ENCODE measurements around the gene MVB12B. TPM values are rescaled to one million over a fixed set of nuclear protein-coding genes. Genes with fewer than 3 reads are reported as not detected.

Gene MVB12B
- total and polyA plus RNA-seq, 2 donors from 2014 or later: 4.5 to 12.3 TPM

DNA sequence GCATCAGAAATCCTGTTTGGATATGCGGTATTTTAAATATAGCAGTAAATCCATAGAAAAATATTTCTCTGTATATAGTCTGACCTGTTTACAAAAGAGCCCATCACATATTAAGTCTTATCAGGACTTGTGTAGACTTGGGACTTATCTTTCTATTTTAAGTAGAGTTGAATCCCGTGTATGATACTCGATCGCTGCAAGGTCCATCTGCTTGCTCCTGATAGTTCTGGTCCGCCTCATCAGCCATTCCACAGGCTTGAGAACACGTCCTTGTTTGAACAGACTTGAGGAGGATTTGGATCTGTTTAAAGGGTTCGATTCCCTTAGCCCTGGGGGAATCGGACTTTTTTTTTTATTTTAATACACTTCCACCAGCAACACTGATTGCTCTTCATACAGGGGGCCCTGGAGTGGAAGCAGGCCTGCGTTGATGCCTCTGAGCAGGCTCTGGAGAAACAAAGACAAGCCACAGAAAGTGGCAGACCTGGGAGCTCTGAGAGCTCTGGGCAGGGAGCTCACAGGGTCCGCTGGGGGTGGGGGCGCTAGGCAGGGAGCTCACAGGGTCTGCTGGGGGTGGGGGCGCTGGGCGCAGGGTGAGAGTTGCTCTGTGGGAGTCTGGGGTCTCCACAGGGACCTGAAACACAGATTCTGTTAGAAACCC, 112.2 kb downstream of the MVB12B start:
- Histone ChIP-seq H3K36me3 (ENCODE audit: control insufficient read depth in 2 of 3, insufficient read depth in 3 of 3, low read length in 3 of 3) (no peaks in the 10 kb centered on the region), H3K9ac (ENCODE audit: low read length in 3 of 3) (no peak overlapping the region), H3K4me3 (ENCODE audit: low read length in 3 of 3) (no peak overlapping the region), H3K27me3 (ENCODE audit: control insufficient read depth, insufficient read depth, low read length) (no peaks in the 10 kb centered on the region), H3K4me1 (ENCODE audit: control insufficient read depth in 2 of 3, insufficient read depth in 2 of 3, low read depth in 1 of 3, low read length in 3 of 3) (no peaks in the 10 kb centered on the region), H3K9me3 (ENCODE audit: control insufficient read depth in 2 of 3, insufficient read depth in 1 of 3, low read length in 3 of 3) (no peaks in the 10 kb centered on the region), H3K27ac (ENCODE audit: low read depth in 2 of 2, low read length in 2 of 2) (no peak overlapping the region)
- DNase-seq: peak in 1 of 5 donors; percentile 31
- TF ChIP-seq, protein P1, sequence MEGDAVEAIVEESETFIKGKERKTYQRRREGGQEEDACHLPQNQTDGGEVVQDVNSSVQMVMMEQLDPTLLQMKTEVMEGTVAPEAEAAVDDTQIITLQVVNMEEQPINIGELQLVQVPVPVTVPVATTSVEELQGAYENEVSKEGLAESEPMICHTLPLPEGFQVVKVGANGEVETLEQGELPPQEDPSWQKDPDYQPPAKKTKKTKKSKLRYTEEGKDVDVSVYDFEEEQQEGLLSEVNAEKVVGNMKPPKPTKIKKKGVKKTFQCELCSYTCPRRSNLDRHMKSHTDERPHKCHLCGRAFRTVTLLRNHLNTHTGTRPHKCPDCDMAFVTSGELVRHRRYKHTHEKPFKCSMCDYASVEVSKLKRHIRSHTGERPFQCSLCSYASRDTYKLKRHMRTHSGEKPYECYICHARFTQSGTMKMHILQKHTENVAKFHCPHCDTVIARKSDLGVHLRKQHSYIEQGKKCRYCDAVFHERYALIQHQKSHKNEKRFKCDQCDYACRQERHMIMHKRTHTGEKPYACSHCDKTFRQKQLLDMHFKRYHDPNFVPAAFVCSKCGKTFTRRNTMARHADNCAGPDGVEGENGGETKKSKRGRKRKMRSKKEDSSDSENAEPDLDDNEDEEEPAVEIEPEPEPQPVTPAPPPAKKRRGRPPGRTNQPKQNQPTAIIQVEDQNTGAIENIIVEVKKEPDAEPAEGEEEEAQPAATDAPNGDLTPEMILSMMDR (IDR thresholded peaks at IDR 0.05; ENCODE audit: borderline replicate concordance, extremely low read depth, insufficient read depth): no peak
- FAIRE-seq: no peak
- intact Hi-C loops (cut with DNase I): no loop called here

DNA sequence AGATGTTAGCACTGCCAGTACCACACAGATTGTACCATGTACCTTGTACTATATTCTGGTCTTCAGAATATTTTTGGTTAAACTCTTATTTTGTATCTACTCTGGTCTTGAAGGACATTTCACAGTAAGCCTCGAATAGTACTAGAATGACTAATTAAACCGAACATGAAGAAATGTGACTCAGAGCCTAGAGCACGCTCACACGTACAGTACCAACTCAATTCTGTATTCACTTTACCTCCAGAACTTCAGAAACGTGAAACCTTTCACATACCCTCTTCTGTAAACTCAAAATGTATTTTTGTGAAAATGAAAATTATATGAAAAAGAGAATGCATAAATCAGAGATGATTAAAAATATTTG, 112.8 kb downstream of the MVB12B start:
- FAIRE-seq (no peak), DNase-seq (no peak)
- Histone ChIP-seq H3K9me3 (ENCODE audit: control insufficient read depth in 2 of 3, insufficient read depth in 1 of 3, low read length in 3 of 3) (no peaks in the 10 kb centered on the region), H3K36me3 (ENCODE audit: control insufficient read depth in 2 of 3, insufficient read depth in 3 of 3, low read length in 3 of 3) (no peaks in the 10 kb centered on the region), H3K4me1 (ENCODE audit: control insufficient read depth in 2 of 3, insufficient read depth in 2 of 3, low read depth in 1 of 3, low read length in 3 of 3) (no peaks in the 10 kb centered on the region), H3K4me3 (ENCODE audit: low read length in 3 of 3) (no peak overlapping the region), H3K9ac (ENCODE audit: low read length in 3 of 3) (no peak overlapping the region), H3K27me3 (ENCODE audit: control insufficient read depth, insufficient read depth, low read length) (no peaks in the 10 kb centered on the region), H3K27ac (ENCODE audit: low read depth in 2 of 2, low read length in 2 of 2) (no peak overlapping the region)
- intact Hi-C loops (cut with DNase I): no loop called here
- TF ChIP-seq, protein P1 (IDR thresholded peaks at IDR 0.05; ENCODE audit: borderline replicate concordance, extremely low read depth, insufficient read depth): no peak

DNA sequence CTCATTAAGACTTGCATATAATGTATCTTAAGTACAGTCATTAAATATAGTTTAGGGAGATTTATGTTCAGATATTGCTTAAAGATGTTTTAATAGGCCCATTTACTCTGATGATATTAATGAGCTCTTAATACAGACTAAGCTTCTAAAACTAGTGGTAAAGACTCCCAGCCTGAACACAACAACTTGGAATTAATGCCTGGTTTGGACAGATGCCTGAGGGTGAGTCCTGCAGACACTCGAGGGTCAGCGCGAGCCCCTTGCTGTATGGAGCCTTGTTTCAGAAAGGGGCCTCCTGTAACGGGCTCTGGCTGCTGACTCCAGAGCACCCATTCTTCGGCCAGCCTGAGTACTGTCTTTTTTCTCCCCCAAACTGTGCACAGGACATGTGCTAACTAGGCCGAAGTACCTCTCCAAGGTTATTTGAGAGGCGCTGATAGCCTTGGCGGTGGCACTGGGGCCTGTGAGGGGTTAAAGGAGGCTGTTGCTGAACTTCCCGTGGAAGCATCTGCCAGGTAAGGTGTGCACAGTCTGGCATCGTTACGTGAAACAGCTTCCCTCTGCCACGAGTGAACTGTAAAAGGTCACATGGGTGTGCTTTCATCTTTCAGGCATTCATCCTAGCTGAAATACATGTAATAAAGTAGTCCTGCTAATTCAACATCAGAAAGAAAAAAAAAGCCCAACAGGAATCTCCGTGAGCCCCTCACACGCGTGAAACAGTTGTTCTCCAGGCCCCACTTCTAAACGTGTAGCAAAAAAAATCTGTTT, 113.4 kb downstream of the MVB12B start:
- no peaks in the 10 kb centered on the region for H3K36me3 ChIP-seq (ENCODE audit: control insufficient read depth in 2 of 3, insufficient read depth in 3 of 3, low read length in 3 of 3)
- no peaks in the 10 kb centered on the region for H3K27me3 ChIP-seq (ENCODE audit: control insufficient read depth, insufficient read depth, low read length)
- TF ChIP-seq, protein P1 (IDR thresholded peaks at IDR 0.05; ENCODE audit: borderline replicate concordance, extremely low read depth, insufficient read depth): no peak
- H3K9ac ChIP-seq (ENCODE audit: low read length in 3 of 3): no peak overlapping the region
- FAIRE-seq (no peak), DNase-seq (peak in 1 of 5 donors; percentile 25)
- no peak overlapping the region for H3K27ac ChIP-seq (ENCODE audit: low read depth in 2 of 2, low read length in 2 of 2)
- intact Hi-C loops (cut with DNase I): no loop called here
- no peaks in the 10 kb centered on the region for H3K9me3 ChIP-seq (ENCODE audit: control insufficient read depth in 2 of 3, insufficient read depth in 1 of 3, low read length in 3 of 3)
- H3K4me3 ChIP-seq (ENCODE audit: low read length in 3 of 3): no peak overlapping the region
- H3K4me1 ChIP-seq (ENCODE audit: control insufficient read depth in 2 of 3, insufficient read depth in 2 of 3, low read depth in 1 of 3, low read length in 3 of 3): no peaks in the 10 kb centered on the region

Measured in kidney (tissue), 14 donors.